ENCODE data around the gene TIFAB.
A peak's percentile ranks its signal among the peaks of the same experiment; 100 is the strongest.

TIFAB gene

GRCh38 chr5:135487839-135488514, 35.8 kb upstream of the TIFAB start:
- ChIA-PET CTCF (interaction anchor here (0.8 to 3.9 kb wide), 6 partner anchors 16 to 79 kb away, joined by 3 to 20 read pairs (median 6); no protein-coding TSS in a partner anchor), POLR2A (no interaction called here)
- 22% methylated on average over 5 of the region's 11 CpGs for WGBS (ENCODE audit: insufficient coverage)
- peak in 1 of 3 donors; percentile 23 for DNase-seq
- Histone ChIP-seq H3K4me1 (ENCODE audit: control extremely low read depth in 1 of 4, control insufficient read depth in 4 of 4, insufficient read depth in 4 of 4, low read length in 3 of 4) (peaks cover 0 to 38% (median 28%) of the 10 kb centered on the region in 4 experiments), H3K9me3 (ENCODE audit: control extremely low read depth in 1 of 5, control insufficient read depth in 4 of 5, insufficient read depth in 2 of 5, low read depth in 1 of 5, low read length in 4 of 5) (no peaks in the 10 kb centered on the region), H3K36me3 (ENCODE audit: control insufficient read depth in 4 of 4, insufficient read depth in 4 of 4, low read length in 3 of 4) (no peaks in the 10 kb centered on the region), H3K27ac (ENCODE audit: insufficient read depth in 1 of 2, low read depth in 1 of 2, low read length in 2 of 2, poor library complexity in 1 of 2, severe bottlenecking in 2 of 2) (no peak overlapping the region), H3K4me3 (ENCODE audit: control insufficient read depth in 1 of 7, extremely low read depth in 1 of 7, insufficient read depth in 4 of 7, low read depth in 2 of 7, low read length in 6 of 7) (no peak overlapping the region), H3K27me3 (replicated peaks in 2 of 5; ENCODE audit: control insufficient read depth in 4 of 5, insufficient read depth in 5 of 5, low read length in 4 of 5) (peaks cover 0 to 83% (median 42%) of the 10 kb centered on the region in 5 experiments)

GRCh38 chr5:135487037-135487395, 34.9 kb upstream of the TIFAB start:
- 50% methylated on average over 1 of the region's 1 CpG for WGBS (ENCODE audit: insufficient coverage)
- POLR2A ChIA-PET = no interaction called here
- DNase-seq = no peak
- Histone ChIP-seq H3K9me3 (ENCODE audit: control extremely low read depth in 1 of 5, control insufficient read depth in 4 of 5, insufficient read depth in 2 of 5, low read depth in 1 of 5, low read length in 4 of 5) (no peaks in the 10 kb centered on the region), H3K27me3 (replicated peaks in 2 of 5; ENCODE audit: control insufficient read depth in 4 of 5, insufficient read depth in 5 of 5, low read length in 4 of 5) (peaks cover 0 to 73% (median 34%) of the 10 kb centered on the region in 5 experiments), H3K36me3 (ENCODE audit: control insufficient read depth in 4 of 4, insufficient read depth in 4 of 4, low read length in 3 of 4) (no peaks in the 10 kb centered on the region), H3K4me3 (ENCODE audit: control insufficient read depth in 1 of 7, extremely low read depth in 1 of 7, insufficient read depth in 4 of 7, low read depth in 2 of 7, low read length in 6 of 7) (no peak overlapping the region), H3K4me1 (ENCODE audit: control extremely low read depth in 1 of 4, control insufficient read depth in 4 of 4, insufficient read depth in 4 of 4, low read length in 3 of 4) (peaks cover 0 to 45% (median 34%) of the 10 kb centered on the region in 4 experiments), H3K27ac (ENCODE audit: insufficient read depth in 1 of 2, low read depth in 1 of 2, low read length in 2 of 2, poor library complexity in 1 of 2, severe bottlenecking in 2 of 2) (no peak overlapping the region)
- CTCF ChIA-PET = interaction anchor here (1.1 to 3.9 kb wide), 5 partner anchors 12 to 80 kb away, joined by 3 to 20 read pairs (median 4); no protein-coding TSS in a partner anchor

GRCh38 chr5:135486131-135487036, 34.2 kb upstream of the TIFAB start:
- CTCF ChIA-PET = interaction anchor here (1.1 to 3.9 kb wide), 5 partner anchors 13 to 80 kb away, joined by 3 to 20 read pairs (median 4); no protein-coding TSS in a partner anchor
- Histone ChIP-seq H3K9me3 (ENCODE audit: control extremely low read depth in 1 of 5, control insufficient read depth in 4 of 5, insufficient read depth in 2 of 5, low read depth in 1 of 5, low read length in 4 of 5) (no peaks in the 10 kb centered on the region), H3K36me3 (ENCODE audit: control insufficient read depth in 4 of 4, insufficient read depth in 4 of 4, low read length in 3 of 4) (no peaks in the 10 kb centered on the region), H3K27me3 (replicated peaks in 2 of 5; ENCODE audit: control insufficient read depth in 4 of 5, insufficient read depth in 5 of 5, low read length in 4 of 5) (peaks cover 0 to 67% (median 29%) of the 10 kb centered on the region in 5 experiments), H3K4me1 (ENCODE audit: control extremely low read depth in 1 of 4, control insufficient read depth in 4 of 4, insufficient read depth in 4 of 4, low read length in 3 of 4) (peaks cover 0 to 47% (median 38%) of the 10 kb centered on the region in 4 experiments), H3K27ac (ENCODE audit: insufficient read depth in 1 of 2, low read depth in 1 of 2, low read length in 2 of 2, poor library complexity in 1 of 2, severe bottlenecking in 2 of 2) (no peak overlapping the region), H3K4me3 (ENCODE audit: control insufficient read depth in 1 of 7, extremely low read depth in 1 of 7, insufficient read depth in 4 of 7, low read depth in 2 of 7, low read length in 6 of 7) (no peak overlapping the region)
- DNase-seq = no peak
- WGBS (ENCODE audit: insufficient coverage) = 85% methylated on average over 9 of the region's 13 CpGs
- POLR2A ChIA-PET = no interaction called here

GRCh38 chr5:135484674-135485086, 32.5 kb upstream of the TIFAB start:
- peaks cover 0 to 50% (median 16%) of the 10 kb centered on the region in 5 experiments for H3K27me3 ChIP-seq (replicated peaks in 2 of 5; ENCODE audit: control insufficient read depth in 4 of 5, insufficient read depth in 5 of 5, low read length in 4 of 5)
- POLR2A ChIA-PET = no interaction called here
- WGBS (ENCODE audit: insufficient coverage) = 98% methylated on average over 5 of the region's 5 CpGs

DNA sequence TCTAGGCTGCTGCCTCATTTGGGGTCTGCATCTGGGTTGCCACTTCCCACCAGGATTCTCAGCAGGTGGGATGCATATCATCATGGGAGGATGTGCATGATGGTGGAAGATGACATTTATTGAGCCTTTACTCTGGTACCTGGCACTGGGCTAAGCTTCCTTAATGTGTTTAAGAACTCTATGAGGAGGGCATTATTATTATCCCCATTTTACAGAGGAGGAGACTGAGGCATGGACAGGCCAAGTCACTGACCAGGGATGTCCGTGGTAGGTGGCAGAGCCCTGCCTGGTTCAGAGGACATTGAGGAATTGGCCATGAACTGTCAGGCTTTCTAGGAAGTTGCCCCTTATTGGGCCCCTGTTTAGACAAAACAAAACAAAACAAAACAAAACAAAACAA, 31.1 kb upstream of the TIFAB start:
- H3K4me1 ChIP-seq (ENCODE audit: control extremely low read depth in 1 of 4, control insufficient read depth in 4 of 4, insufficient read depth in 4 of 4, low read length in 3 of 4) = peaks cover 0 to 27% (median 16%) of the 10 kb centered on the region in 4 experiments
- WGBS (ENCODE audit: insufficient coverage) = 100% methylated on average over 1 of the region's 1 CpG
- no peaks in the 10 kb centered on the region for H3K36me3 ChIP-seq (ENCODE audit: control insufficient read depth in 4 of 4, insufficient read depth in 4 of 4, low read length in 3 of 4)
- H3K4me3 ChIP-seq (ENCODE audit: control insufficient read depth in 1 of 7, extremely low read depth in 1 of 7, insufficient read depth in 4 of 7, low read depth in 2 of 7, low read length in 6 of 7) = no peak overlapping the region
- DNase-seq = no peak
- CTCF ChIA-PET = interaction anchor here (0.5 to 2.5 kb wide), 7 partner anchors 8 to 116 kb away, joined by 3 to 11 read pairs (median 3); no protein-coding TSS in a partner anchor
- H3K9me3 ChIP-seq (ENCODE audit: control extremely low read depth in 1 of 5, control insufficient read depth in 4 of 5, insufficient read depth in 2 of 5, low read depth in 1 of 5, low read length in 4 of 5) = no peaks in the 10 kb centered on the region
- peaks cover 0 to 36% (median 15%) of the 10 kb centered on the region in 5 experiments for H3K27me3 ChIP-seq (replicated peaks in 2 of 5; ENCODE audit: control insufficient read depth in 4 of 5, insufficient read depth in 5 of 5, low read length in 4 of 5)
- POLR2A ChIA-PET = no interaction called here
- H3K27ac ChIP-seq (ENCODE audit: insufficient read depth in 1 of 2, low read depth in 1 of 2, low read length in 2 of 2, poor library complexity in 1 of 2, severe bottlenecking in 2 of 2) = no peak overlapping the region

More at GRCh38 chr5:135484674-135485086, 32.5 kb upstream of the TIFAB start:
- H3K36me3 ChIP-seq (ENCODE audit: control insufficient read depth in 4 of 4, insufficient read depth in 4 of 4, low read length in 3 of 4) = no peaks in the 10 kb centered on the region
- H3K27ac ChIP-seq (ENCODE audit: insufficient read depth in 1 of 2, low read depth in 1 of 2, low read length in 2 of 2, poor library complexity in 1 of 2, severe bottlenecking in 2 of 2) = no peak overlapping the region
- no peak for DNase-seq
- CTCF ChIA-PET = interaction anchor here (0.8 to 1.1 kb wide), 4 partner anchors 22 to 66 kb away, joined by 3 to 5 read pairs (median 3); no protein-coding TSS in a partner anchor
- no peaks in the 10 kb centered on the region for H3K9me3 ChIP-seq (ENCODE audit: control extremely low read depth in 1 of 5, control insufficient read depth in 4 of 5, insufficient read depth in 2 of 5, low read depth in 1 of 5, low read length in 4 of 5)
- H3K4me1 ChIP-seq (ENCODE audit: control extremely low read depth in 1 of 4, control insufficient read depth in 4 of 4, insufficient read depth in 4 of 4, low read length in 3 of 4) = peaks cover 0 to 38% (median 28%) of the 10 kb centered on the region in 4 experiments
- H3K4me3 ChIP-seq (ENCODE audit: control insufficient read depth in 1 of 7, extremely low read depth in 1 of 7, insufficient read depth in 4 of 7, low read depth in 2 of 7, low read length in 6 of 7) = no peak overlapping the region

GRCh38 chr5:135482381-135482933, 30.3 kb upstream of the TIFAB start:
- Histone ChIP-seq H3K36me3 (ENCODE audit: control insufficient read depth in 4 of 4, insufficient read depth in 4 of 4, low read length in 3 of 4) (no peaks in the 10 kb centered on the region), H3K4me3 (ENCODE audit: control insufficient read depth in 1 of 7, extremely low read depth in 1 of 7, insufficient read depth in 4 of 7, low read depth in 2 of 7, low read length in 6 of 7) (no peak overlapping the region), H3K9me3 (ENCODE audit: control extremely low read depth in 1 of 5, control insufficient read depth in 4 of 5, insufficient read depth in 2 of 5, low read depth in 1 of 5, low read length in 4 of 5) (no peaks in the 10 kb centered on the region), H3K27me3 (replicated peaks in 2 of 5; ENCODE audit: control insufficient read depth in 4 of 5, insufficient read depth in 5 of 5, low read length in 4 of 5) (peaks cover 0 to 31% (median 12%) of the 10 kb centered on the region in 5 experiments), H3K4me1 (ENCODE audit: control extremely low read depth in 1 of 4, control insufficient read depth in 4 of 4, insufficient read depth in 4 of 4, low read length in 3 of 4) (peaks cover 0 to 27% (median 15%) of the 10 kb centered on the region in 4 experiments), H3K27ac (ENCODE audit: insufficient read depth in 1 of 2, low read depth in 1 of 2, low read length in 2 of 2, poor library complexity in 1 of 2, severe bottlenecking in 2 of 2) (no peak overlapping the region)
- POLR2A ChIA-PET = no interaction called here
- 92% methylated on average over 7 of the region's 9 CpGs for WGBS (ENCODE audit: insufficient coverage)
- peak in 1 of 3 donors; percentile 41 for DNase-seq
- CTCF ChIA-PET = interaction anchor here (1.1 to 2.5 kb wide), 5 partner anchors 9 to 69 kb away, joined by 3 to 11 read pairs (median 4); no protein-coding TSS in a partner anchor
